ENCODE measurements around the gene NR2C1.
"Not testable (repeated sequence)": the region's sequence is repeated elsewhere in the genome, so short reads cannot be mapped to it uniquely, and the experiment has no call there.

- TF ChIP-seq CTCF, POLR2A (IDR thresholded peaks at IDR 0.05): not testable (repeated sequence)
These were observed 88.3 kb downstream of the NR2C1 start for GRCh38 chr12:94985099-94985498.
